Neural progenitor cell (in vitro differentiated cells): ENCODE measurements around the gene PTGDR2. TPM values are rescaled to one million over a fixed set of nuclear protein-coding genes. Genes with fewer than 3 reads are reported as not detected.

Experiments used
- DNase-seq: peaks from one replicate; pipeline ENCODE4 v3.0.0-alpha.2; 2016; ENCODE audit warnings: low spot score
- H2AFZ ChIP-seq: fragments of 200-600 bp; sonication (generic); replicated peaks from 2 replicates; pipeline ENCODE4 v1.6.1; 2016; ENCODE audit warnings: antibody characterized with exemption
- H3F3A ChIP-seq: fragments of 200-600 bp; sonication (generic); 2 replicates; pipeline ENCODE4 v1.6.1; 2016; ENCODE audit warnings: antibody characterized with exemption, low read depth
- H3K27ac ChIP-seq: fragments of 200-600 bp; sonication (generic); 2 replicates; pipeline ENCODE4 v1.5.1; 2016; ENCODE audit warnings: mild to moderate bottlenecking
- H3K27me3 ChIP-seq: fragments of 200-600 bp; sonication (generic); 2 replicates; pipeline ENCODE4 v1.6.1; 2016; ENCODE audit warnings: mild to moderate bottlenecking, moderate library complexity
- H3K36me3 ChIP-seq: fragments of 200-600 bp; sonication (generic); 2 replicates; pipeline ENCODE4 v1.5.1; 2016
- H3K4me1 ChIP-seq: fragments of 200-600 bp; sonication (generic); 2 replicates; pipeline ENCODE4 v1.6.1; 2016; ENCODE audit warnings: mixed run types
- H3K4me2 ChIP-seq: fragments of 200-600 bp; sonication (generic); 2 replicates; pipeline ENCODE4 v1.6.1; 2016
- H3K4me3 ChIP-seq: fragments of 200-600 bp; sonication (generic); 2 replicates; pipeline ENCODE4 v1.5.1; 2016
- H3K79me2 ChIP-seq: fragments of 200-600 bp; sonication (generic); 2 replicates; pipeline ENCODE4 v1.6.1; 2016; ENCODE audit warnings: low read depth
- H3K9ac ChIP-seq: fragments of 200-600 bp; sonication (generic); 2 replicates; pipeline ENCODE4 v1.6.1; 2016
- H3K9me3 ChIP-seq: fragments of 200-600 bp; sonication (generic); 2 replicates; pipeline ENCODE4 v1.5.1; 2016; ENCODE audit warnings: low read depth
- H4K20me1 ChIP-seq: fragments of 200-600 bp; sonication (generic); 2 replicates; pipeline ENCODE4 v1.6.1; 2016; ENCODE audit warnings: low read depth
- H3K27ac Mint-ChIP-seq: 3 replicates; pipeline ENCODE4 v1.8.0; 2021; ENCODE audit warnings: mixed read lengths
- H3K27me3 Mint-ChIP-seq: 2 replicates; pipeline ENCODE4 v1.8.0; 2022; ENCODE audit warnings: low read depth, mild to moderate bottlenecking, inconsistent platforms, moderate library complexity, mixed read lengths; ENCODE audit not compliant: insufficient read depth
- H3K36me3 Mint-ChIP-seq: 3 replicates; pipeline ENCODE4 v1.8.0; 2021; ENCODE audit warnings: mixed read lengths
- H3K4me1 Mint-ChIP-seq: 3 replicates; pipeline ENCODE4 v1.8.0; 2021; ENCODE audit warnings: mixed read lengths
- H3K4me3 Mint-ChIP-seq: 3 replicates; pipeline ENCODE4 v1.8.0; 2021; ENCODE audit warnings: mild to moderate bottlenecking, moderate library complexity, mixed read lengths
- H3K9me3 Mint-ChIP-seq: 3 replicates; pipeline ENCODE4 v1.8.0; 2020; ENCODE audit warnings: mixed read lengths
- CTCF ChIP-seq: fragments of 200-600 bp; sonication (generic); IDR thresholded peaks from 2 replicates; pipeline ENCODE4 v1.5.1; 2017; ENCODE audit warnings: antibody characterized with exemption, mild to moderate bottlenecking
- EZH2 ChIP-seq: fragments of 200-600 bp; sonication (generic); IDR thresholded peaks from 2 replicates; pipeline ENCODE4 v1.6.1; 2017; ENCODE audit warnings: antibody characterized with exemption, mild to moderate bottlenecking, moderate library complexity
- EZH2phosphoT487 ChIP-seq: fragments of 200-600 bp; sonication (generic); IDR thresholded peaks from 2 replicates; pipeline ENCODE4 v1.6.1; 2017; ENCODE audit warnings: antibody characterized with exemption
- total RNA-seq: library from RNA; depleted of rRNA; stranded (reverse); fragments of >200 nt; gene quantifications from 2 replicates; pipeline ENCODE4 v1.2.3, GENCODE V29; 2015; ENCODE audit warnings: low replicate concordance

Gene PTGDR2
- total RNA-seq, 1 donor from 2014 or later: not detected

DNA sequence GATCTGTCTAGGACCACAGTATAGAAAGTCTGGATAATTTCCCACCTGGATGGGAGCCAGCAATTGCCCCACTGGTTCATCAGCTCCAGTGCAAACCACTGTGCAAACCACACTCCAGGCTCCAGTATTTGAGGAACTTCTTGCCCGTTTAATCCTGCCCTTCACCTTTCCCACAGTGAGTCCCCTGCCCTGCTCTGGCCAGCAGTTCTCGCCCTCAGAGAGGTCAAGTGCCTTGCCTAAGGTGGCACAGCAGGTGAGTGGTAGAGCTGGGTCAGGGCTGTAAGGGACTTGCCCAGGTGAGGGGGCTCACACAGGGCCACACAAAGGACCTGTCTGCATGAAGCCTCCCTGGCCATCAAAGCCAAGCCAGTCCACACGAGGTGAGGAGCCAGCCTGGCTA is 46.5 kb downstream of the PTGDR2 start:
- no peak overlapping the region for H3K27ac ChIP-seq
- no peaks in the 10 kb centered on the region for H3K4me1 ChIP-seq
- no peaks in the 10 kb centered on the region for H3K27me3 ChIP-seq
- no peaks in the 10 kb centered on the region for H3F3A ChIP-seq
- no peaks in the 10 kb centered on the region for H3K79me2 ChIP-seq
- no peaks in the 10 kb centered on the region for H3K9me3 ChIP-seq
- H2AFZ ChIP-seq: no peak overlapping the region
- no peak for DNase-seq
- H3K9me3 Mint-ChIP-seq: peaks cover 9% of the 10 kb centered on the region
- peaks cover 2% of the 10 kb centered on the region for H3K27me3 Mint-ChIP-seq
- no peak overlapping the region for H3K4me2 ChIP-seq
- no peak overlapping the region for H3K4me3 ChIP-seq
- TF ChIP-seq EZH2 (no peak), CTCF (no peak)
- H3K36me3 Mint-ChIP-seq: no peaks in the 10 kb centered on the region
- no peaks in the 10 kb centered on the region for H3K4me1 Mint-ChIP-seq
- H4K20me1 ChIP-seq: no peaks in the 10 kb centered on the region
- H3K4me3 Mint-ChIP-seq: no peak overlapping the region
- no peak overlapping the region for H3K9ac ChIP-seq
- H3K27ac Mint-ChIP-seq: peak overlapping the region; percentile 1
- no peaks in the 10 kb centered on the region for H3K36me3 ChIP-seq

DNA sequence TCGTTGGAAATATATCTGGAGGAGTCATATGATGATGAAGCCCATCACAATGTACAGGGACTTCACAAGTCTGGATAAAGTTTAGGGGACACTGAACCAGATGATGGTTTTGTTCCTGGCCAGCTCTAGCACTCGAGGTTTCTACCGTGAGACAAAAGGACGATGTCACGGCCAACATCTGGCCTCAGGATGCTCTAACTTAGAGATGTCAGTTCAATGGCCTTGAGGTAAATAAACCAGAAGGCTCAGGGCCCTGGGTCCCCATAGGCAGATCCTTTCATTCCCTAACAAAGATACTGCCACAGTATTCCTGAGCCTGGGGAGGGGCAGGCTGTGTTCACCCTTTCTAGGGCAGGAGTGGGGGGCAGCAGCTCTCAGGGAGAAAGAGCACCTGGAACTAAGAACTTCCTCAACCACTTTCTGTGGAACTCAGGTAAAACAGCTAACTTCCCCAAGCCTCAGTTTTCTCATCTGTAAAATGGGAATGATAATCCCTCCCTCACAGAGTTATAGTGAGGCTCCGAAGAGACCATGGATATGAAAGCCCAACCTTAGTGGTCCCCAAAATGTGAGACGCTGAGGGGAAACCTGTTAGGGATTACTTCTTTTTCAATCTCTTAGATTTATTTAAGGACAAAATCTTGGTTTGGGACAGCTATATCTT is 52.3 kb downstream of the PTGDR2 start:
- H3K4me1 ChIP-seq: no peaks in the 10 kb centered on the region
- peaks cover 6% of the 10 kb centered on the region for H3K27me3 Mint-ChIP-seq
- H3F3A ChIP-seq: no peaks in the 10 kb centered on the region
- no peak overlapping the region for H3K4me3 ChIP-seq
- TF ChIP-seq EZH2 (no peak), EZH2phosphoT487 (no peak), CTCF (no peak)
- no peaks in the 10 kb centered on the region for H3K79me2 ChIP-seq
- DNase-seq: no peak
- H3K36me3 ChIP-seq: no peaks in the 10 kb centered on the region
- H3K4me3 Mint-ChIP-seq: no peak overlapping the region
- H3K4me1 Mint-ChIP-seq: no peaks in the 10 kb centered on the region
- no peaks in the 10 kb centered on the region for H3K36me3 Mint-ChIP-seq
- no peak overlapping the region for H3K4me2 ChIP-seq
- no peak overlapping the region for H3K9ac ChIP-seq
- H4K20me1 ChIP-seq: no peaks in the 10 kb centered on the region
- H3K27ac Mint-ChIP-seq: no peak overlapping the region
- no peaks in the 10 kb centered on the region for H3K9me3 ChIP-seq
- no peaks in the 10 kb centered on the region for H3K9me3 Mint-ChIP-seq
- no peak overlapping the region for H3K27ac ChIP-seq
- H2AFZ ChIP-seq: no peak overlapping the region
- peaks cover 7% of the 10 kb centered on the region for H3K27me3 ChIP-seq

GRCh38 chr11:60801194-60801593 is 54.6 kb downstream of the PTGDR2 start:
- Mint-ChIP-seq H3K4me1 (no peaks in the 10 kb centered on the region), H3K27me3 (peaks cover 6% of the 10 kb centered on the region), H3K9me3 (no peaks in the 10 kb centered on the region)

More at GRCh38 chr11:60801194-60801593, 54.6 kb downstream of the PTGDR2 start:
- Histone ChIP-seq H3K4me2 (no peak overlapping the region), H2AFZ (no peak overlapping the region), H3K4me1 (no peaks in the 10 kb centered on the region), H3K36me3 (no peaks in the 10 kb centered on the region), H3K27ac (no peak overlapping the region), H3K4me3 (no peak overlapping the region), H3K9me3 (no peaks in the 10 kb centered on the region), H3F3A (no peaks in the 10 kb centered on the region), H4K20me1 (no peaks in the 10 kb centered on the region), H3K9ac (no peak overlapping the region), H3K27me3 (peaks cover 7% of the 10 kb centered on the region), H3K79me2 (no peaks in the 10 kb centered on the region)
- H3K27ac Mint-ChIP-seq: no peak overlapping the region
- no peak overlapping the region for H3K4me3 Mint-ChIP-seq
- DNase-seq: no peak
- no peak for TF ChIP-seq EZH2
- no peak for TF ChIP-seq EZH2phosphoT487
- H3K36me3 Mint-ChIP-seq: no peaks in the 10 kb centered on the region

Other genes starting within 250 kb of the PTGDR2 start
- gene MS4A8, start 156.3 kb downstream of the PTGDR2 start, total RNA-seq: not detected in 2 replicates
- not detected in 2 replicates for gene MS4A18, start 131.2 kb downstream of the PTGDR2 start, total RNA-seq
- gene MS4A15, start 99.1 kb downstream of the PTGDR2 start, total RNA-seq: 0.09 TPM in 1 of 2 replicates, not detected in the other
- not detected in 2 replicates for gene MS4A10, start 70.6 kb downstream of the PTGDR2 start, total RNA-seq
- gene CCDC86, start 13.8 kb downstream of the PTGDR2 start, total RNA-seq: 3.3 and 9.5 TPM in 2 replicates
- gene ZP1, start 11.6 kb upstream of the PTGDR2 start, total RNA-seq: not detected in 2 replicates
- gene PRPF19, start 50.6 kb upstream of the PTGDR2 start, total RNA-seq: 34.5 and 72.7 TPM in 2 replicates
- gene TMEM109, start 58.2 kb upstream of the PTGDR2 start, total RNA-seq: 22.4 and 23.6 TPM in 2 replicates
- gene TMEM132A, start 68.5 kb upstream of the PTGDR2 start, total RNA-seq: 34.0 and 77.2 TPM in 2 replicates
- 1.4 and 3.3 TPM in 2 replicates for gene SLC15A3, start 96.2 kb upstream of the PTGDR2 start, total RNA-seq
- gene CD6, start 115.7 kb upstream of the PTGDR2 start, total RNA-seq: not detected in 2 replicates
- gene CD5, start 246.5 kb upstream of the PTGDR2 start, total RNA-seq: not detected in 2 replicates